T-helper 1 cell (primary cell): ENCODE measurements around the gene DNAJC5.
"Not testable (repeated sequence)": the region's sequence is repeated elsewhere in the genome, so short reads cannot be mapped to it uniquely, and the experiment has no call there.

ENCODE experiments used
- DNase-seq, 5 donors: peaks; one replicate each; pipeline ENCODE4 v3.0.0-alpha.2; 2012 to 2020
- total RNA-seq, 4 donors: gene quantifications; one replicate each; lab custom pipeline; 2026; lab: John Stamatoyannopoulos, UW

The DNAJC5 gene, protein sequence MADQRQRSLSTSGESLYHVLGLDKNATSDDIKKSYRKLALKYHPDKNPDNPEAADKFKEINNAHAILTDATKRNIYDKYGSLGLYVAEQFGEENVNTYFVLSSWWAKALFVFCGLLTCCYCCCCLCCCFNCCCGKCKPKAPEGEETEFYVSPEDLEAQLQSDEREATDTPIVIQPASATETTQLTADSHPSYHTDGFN
- 67.2 to 76.8 (median 70.7) reads per million in 4 donors for total RNA-seq

DNA sequence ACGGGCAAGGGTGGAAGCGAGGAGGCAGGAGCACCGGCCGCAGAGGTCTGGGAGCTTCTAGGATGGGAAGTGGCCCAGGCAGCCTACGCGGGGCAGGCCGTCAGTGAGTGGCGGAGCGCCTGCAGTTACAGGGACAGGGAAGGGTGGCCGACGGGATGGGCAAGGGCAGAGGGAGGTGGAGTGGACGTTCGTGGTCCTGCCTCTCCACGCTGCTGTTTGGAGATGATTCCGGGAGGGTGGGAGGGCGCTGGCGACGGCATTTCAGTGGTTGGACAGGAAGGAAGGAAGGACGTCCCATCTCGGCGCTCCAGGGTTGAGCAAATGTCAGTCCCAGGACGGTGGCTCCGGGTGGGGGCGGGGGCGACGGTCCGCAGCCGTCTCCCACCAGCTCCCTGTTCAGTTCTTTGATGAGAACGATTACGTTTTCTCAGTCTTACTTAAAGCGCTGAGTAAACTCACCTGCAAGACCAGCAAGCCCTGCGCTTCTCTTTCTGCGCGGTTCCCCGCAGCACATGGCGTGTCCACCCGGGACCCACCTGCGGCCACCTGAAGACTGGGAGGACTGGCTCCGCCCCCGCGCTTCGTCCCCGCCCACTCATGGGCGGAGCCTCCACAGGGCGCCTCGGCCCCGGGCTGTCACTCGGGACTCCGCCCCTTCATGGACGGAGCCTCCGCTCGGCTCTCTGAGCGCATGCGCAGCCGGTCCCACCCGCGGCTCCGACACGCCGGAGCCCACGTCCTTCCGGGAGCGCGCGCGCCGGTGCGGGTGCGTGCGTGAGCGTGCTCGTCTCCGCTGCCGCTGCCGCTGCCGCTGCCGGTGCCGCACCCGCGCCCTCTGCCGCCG is at the start of gene DNAJC5:
TSS of gene DNAJC5 (plus strand) at position 769 of the 844 bp plus-strand sequence. CDS start 33,220 bp downstream, outside the sequence.
- peak; percentile 94 to 99 (median 97) for DNase-seq

DNA sequence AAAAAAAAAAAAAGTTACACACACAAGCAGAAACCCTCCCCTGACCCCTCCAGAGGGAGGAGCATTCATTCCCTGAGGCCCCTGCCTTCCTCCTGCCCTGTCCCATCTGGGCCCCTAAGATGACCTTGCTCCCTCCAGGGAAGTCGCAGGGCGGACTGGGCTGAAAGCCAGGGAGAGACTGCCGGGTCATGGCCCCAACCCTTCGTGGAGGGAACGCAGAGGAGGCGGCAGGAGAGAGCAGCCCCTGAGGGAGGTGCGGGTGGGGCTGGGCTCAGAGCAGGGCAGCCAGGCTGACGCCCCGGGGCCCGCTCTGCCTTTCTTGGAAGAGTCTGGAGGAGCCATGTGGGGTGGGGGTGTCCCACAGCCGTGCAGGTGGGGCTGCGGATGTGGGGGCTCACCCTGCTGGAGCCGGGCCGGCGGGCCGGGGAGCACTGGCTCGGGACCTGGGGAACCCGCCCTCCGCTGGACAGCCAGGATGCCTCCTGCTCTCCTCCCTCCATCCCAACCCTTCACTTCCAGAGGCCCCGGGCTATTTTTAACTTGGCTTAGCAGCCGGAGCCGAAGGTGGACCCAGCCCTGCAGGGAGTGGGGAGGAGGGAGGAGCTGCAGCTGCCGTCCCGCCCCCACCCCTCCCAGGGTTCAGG is 48.7 kb upstream of the DNAJC5 start:
- DNase-seq: no peak

DNA sequence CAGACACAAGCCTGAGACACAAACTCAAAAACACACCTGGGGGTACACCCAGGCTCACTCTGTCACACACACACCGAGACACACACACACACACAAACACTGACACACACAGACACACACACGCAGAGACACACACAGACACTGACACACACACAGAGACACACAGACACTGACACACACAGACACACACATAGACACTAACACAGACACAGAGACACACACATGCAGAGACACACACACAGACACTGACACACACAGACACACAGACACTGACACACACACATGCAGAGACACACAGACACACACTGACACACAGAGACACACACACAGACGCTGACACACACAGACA is 48.1 kb upstream of the DNAJC5 start:
- no peak for DNase-seq

DNA sequence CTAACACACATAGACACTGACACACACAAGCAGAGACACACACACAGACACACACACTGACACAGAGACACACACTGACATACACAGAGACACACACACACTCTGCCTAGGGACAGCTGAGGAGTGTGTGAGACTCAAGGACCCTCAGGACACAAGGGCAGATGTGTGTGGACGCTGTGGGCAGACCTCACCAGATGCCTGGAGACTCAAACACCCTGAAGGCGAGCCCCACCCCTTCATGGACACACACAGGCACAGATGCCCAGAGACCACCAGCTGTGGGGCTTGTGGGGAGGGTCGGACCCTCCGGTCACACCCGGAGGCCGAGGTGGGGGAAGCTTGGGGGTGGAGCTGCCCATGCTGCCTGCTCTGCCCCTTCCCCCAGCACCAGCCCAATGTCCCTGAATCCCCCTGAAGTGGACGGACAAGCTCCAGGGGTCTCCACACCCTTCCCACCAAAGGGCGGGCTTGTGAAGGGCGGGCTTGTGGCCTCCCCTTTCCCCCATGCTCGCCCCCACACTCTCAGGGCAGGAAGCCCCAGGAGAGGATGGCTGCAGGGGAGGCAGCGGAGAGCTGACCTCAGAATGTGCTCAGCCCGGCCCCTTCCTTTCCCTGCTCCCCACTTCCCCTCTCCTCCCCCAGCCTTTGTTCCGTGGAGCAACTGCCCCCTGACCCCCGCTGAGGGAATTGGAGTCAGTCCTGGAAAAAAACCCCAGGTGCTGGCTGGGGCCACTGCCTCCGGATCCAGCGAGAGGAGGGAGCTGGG is 47.5 kb upstream of the DNAJC5 start:
- DNase-seq: no peak

DNA sequence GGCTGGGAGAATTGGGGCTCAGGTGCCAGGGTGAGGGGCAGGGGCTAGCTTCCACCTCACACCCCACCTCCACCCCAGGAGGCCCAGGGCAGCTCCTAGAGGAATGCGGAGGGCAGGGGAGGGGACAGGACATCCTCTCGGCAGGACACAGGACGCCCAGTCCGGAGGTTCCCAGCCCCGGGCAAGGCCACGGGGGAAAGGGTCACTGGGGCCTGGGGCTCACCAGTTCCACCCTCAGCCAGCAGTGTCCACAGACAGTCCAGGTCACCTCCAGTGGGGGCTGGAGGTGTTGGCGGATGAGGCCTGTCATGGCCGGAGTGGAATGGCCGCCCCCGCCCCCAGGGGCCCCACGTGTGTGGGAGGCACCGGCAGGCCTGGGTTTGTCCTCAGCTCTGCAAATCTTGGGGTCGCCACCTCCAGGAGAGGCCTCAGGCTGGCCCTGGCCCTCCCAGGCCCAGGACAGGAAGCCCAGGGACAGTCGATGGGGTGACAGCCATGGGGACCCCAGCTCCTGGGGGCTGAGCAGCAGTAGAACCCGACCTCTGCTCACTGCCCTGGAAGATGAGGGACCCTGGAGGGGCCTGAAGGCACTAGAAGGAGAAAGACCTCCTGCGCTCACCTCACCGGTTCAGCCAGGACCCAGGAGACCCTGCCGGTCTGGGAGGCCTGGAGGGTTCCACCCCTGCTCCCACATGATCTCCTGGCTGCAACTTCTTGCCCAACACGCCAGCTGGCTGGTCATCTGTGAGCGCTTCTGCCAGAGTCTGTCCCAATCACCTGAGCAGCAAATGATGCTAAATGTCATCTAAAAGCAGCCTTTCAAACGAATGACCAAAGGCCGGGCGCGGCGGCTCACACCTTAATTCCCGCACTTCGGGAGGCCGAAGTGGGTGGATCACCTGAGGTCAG is 46.7 kb upstream of the DNAJC5 start:
- DNase-seq: no peak

DNA sequence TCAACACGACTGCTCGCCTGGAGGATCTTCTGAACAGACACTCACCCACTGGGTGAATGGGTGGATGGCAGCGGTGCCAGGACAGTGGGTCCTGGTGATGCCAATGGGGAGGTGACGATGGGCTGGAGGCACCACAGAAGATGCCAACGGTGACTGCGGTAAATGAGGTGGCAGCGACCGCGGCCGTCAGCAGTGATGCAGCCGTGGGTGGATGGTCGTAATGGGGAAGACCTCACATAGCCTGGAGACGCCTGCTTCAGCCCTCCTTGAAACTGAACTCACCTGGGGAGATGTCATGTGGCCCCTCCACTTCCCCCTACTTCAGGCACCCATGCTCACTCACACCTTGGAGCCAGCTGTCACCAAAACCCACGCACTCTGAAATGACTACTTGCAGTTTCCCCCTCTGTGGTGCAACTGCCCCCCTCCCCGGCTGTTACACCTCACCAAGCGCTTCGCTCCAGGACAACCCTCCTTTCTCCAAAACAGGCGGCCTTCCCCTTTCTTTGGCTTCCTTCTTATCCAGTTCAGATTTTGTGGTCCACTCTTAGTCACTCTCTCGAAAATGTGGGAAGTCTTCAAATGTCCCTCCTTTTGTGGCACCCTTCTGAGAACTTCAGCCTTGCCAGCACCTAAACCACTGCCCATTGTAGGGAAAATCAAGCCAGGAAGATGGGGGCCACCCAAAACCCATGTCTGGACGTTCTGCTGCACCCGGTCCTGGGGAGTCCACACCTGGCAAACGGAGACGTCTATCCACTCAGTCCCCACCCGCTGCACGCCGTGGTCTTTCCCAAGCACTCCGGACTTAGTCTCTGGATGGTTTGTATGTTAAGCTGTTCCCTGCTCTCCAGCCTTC is 44.0 kb upstream of the DNAJC5 start:
- DNase-seq: peak in 1 of 5 donors; percentile 27

DNA sequence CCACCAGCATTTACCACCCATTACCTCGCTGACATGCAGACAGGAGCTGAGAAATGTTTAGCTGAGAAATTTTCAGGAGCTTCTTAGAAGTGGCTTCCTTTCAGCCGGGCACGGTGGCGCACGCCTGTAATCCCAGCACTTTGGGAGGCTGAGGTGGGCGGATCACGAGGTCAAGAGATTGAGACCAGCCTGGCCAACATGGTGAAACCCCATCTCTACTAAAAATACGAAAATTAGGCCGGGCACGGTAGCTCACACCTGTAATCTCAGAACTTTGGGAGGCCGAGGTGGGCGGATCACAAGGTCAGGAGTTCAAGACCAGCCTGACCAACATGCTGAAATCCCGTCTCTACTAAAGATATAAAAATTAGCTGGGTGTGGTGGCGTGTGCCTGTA is 43.4 kb upstream of the DNAJC5 start:
- not testable (repeated sequence) for DNase-seq

DNA sequence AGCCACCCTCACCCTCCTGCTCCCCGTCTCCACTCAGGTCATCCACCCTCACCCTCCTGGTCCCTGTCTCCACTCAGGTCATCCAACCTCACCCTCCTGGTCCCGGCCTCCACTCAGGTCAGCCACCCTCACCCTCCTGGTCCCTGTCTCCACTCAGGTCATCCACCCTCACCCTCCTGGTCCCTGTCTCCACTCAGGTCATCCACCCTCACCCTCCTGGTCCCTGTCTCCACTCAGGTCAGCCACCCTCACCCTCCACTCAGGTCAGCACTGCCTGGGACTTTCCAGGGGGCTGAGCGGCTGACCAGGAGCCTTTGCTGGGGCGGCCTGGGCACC is 41.2 kb upstream of the DNAJC5 start:
- DNase-seq: not testable (repeated sequence)

DNA sequence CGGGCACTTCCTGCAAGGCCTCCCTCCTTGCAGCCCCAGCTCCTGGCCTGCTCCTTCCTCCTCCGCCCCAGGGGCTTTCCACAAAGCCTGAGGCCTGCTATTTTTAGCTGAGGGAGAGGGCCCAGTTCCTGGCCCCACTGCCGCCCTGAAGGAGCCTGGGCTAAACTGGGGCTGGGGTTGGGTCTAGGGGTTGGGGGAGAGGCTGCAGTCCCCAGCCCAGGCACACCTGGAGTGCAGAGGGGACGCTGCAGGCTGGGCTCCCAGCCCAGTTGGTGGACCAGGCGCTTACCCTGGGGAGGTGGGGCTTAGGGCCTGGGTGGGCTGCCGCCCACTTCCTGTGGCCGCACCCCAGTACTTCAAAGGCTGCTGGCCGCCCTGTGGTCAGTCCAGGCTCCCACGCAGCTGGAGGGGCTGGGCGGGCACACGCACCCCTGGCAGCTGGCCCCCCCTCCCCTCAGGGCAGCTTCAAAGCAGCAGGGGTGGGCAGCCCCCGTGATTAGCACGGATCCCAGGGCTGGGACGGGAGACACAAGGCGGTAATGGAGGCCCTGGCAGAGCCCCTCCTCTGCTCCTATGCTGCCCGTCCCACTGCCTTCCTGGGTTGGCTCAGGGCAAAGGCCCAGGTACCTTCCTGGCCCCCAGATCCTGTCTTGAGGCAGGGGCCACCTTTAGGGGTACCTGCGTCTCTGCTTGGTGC is 40.7 kb upstream of the DNAJC5 start:
- no peak for DNase-seq

DNA sequence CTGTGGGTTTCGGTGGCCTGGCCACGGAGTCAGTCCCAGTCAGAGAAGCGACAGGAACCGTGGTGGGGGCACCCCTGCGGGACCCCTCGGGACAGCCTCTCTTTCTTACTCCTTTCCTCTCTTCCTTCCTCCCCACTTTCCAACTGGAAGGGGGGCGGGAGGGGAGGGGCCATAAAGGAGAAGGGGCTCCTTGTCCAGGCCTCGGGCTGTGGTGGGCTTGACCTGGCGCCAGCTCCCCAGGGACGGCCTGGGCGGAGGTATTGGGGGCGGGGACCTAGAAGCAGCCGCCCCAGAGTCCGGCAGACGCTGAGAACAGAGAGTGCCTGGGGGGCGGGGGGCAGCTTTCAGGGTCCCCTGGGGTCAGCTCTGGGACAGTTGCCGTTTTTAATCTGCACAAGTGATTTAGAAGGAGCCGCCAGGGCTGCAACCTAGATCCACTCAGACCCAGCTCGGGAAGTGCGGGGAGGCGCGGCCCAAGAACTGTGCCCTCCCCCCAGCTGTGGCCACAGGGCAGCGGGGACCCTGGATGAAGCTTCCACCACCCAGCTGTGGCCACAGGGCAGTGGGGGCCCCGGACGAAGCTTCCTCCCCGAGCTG is 40.1 kb upstream of the DNAJC5 start:
- DNase-seq: no peak

DNA sequence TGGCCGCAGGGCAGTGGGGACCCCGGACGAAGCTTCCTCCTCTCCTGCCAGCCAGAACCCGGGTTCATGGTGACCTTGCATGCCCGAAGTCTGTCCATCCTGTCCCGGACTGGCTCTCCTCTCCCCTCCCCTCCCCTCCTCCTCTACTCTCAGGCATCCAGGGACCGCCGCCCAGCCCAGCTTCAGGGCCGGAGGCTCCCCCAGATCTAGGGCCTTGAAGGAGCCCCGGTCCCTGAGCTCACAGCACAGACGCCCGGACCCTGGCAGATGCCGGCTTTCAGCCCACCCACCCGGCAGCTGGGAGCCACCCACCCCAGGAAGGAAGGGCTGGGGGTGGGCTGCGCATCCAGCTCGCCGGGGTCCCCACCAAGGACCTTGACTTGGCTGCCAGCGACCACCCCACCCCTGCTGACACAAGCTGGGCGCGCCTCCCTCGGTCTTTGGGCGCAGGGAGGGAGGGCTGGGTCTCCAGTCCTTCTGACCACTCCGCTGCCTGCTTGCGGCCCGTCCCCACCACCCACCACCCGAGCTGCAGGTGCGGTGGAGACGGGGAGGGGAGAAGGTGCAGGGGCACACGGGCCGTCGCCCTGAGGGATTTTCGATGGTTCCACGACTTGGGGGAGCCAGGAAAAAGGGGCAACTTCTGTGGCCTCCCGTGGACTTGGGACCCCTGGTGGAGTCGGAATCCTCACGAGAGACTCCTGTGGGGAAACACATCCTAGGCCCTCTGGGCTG is 39.4 kb upstream of the DNAJC5 start:
- DNase-seq: no peak

DNA sequence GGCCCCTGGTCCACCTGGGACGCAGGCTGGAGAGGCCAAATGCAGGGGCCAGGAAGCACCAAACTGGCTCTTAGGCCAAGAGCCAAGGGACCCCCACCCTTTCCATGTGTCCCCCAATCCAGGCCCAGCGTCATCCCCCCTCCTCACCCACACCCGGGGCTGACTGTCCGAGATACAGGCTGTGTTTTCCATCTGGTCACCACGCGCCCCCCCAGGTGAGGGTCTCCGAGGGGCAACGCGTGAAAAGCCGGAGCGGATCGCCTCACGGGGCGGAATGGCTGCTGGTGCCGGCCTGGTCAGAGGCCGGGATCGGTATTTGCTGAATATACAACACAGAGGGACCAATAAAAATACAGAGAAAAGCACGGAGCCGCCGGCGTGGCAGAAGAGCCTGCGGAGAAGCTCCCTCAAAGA is 38.8 kb upstream of the DNAJC5 start:
- DNase-seq: no peak

DNA sequence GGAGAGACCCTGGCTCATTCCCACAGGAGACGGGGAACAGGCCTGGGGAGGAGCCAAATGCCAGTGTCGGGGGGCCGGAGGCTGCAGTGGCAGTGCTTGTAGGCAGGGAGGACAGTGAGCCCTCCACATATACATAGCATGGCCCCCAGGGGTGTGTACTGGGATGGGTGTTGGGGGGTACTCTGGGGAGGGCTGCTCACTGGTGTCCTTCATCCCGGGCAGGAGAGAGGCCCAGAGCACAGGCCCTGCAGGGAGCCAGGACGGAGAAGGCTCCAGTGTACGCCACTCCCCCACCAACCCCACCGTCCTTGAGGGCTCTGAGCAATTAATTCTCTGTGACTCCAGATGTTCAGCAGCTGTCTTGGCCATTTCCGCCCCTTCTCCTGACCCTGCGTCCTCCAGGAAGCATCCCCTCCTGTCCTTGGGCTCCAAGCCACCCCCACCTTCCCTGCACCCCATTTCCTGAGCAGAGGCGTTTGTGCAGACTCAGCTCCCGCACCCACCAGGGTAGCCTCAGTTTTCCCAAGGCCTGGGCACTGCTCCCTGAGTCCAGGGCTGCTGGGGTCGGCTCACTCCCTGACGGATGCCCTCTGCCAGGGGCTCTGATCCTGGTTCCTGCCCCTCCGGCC is 37.0 kb upstream of the DNAJC5 start:
- no peak for DNase-seq

DNA sequence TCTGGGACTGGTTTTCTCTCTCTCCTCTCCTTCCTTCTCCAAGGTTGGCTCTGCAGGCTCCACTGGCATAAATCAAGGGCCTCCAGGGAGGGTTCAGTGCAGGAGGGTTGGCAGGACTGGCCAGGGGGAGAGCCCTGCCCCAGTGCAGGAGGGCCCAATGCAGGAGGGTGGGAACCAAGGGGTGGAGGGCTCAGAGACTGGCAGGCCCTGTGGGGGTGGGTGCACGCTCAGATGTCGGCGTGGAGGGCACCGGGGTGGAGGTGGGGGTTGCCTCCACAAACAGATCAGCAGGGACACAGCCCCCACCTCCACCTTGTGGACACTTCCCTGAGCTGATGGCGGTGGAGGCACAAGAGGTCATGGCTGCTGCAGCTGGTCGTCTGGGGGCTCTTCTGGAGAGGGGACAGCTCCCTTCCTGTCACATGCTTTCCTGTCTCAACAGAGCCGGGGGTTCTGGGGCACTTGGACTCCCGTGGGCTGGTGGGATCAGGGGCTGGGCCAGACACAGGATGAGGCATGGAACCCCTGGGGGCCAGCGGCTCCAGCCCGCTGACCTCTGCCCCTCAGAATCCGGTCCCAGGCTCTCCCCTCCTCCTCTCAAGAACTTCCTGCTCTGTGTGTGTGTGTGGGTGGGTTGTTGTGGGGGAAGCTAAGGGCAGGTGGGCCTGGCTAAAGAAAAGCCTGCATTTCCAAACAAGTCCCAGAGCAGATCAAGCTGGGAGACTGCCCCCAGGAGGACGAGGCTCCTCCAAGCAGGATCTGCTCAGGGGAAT is 36.3 kb upstream of the DNAJC5 start:
- DNase-seq: no peak

DNA sequence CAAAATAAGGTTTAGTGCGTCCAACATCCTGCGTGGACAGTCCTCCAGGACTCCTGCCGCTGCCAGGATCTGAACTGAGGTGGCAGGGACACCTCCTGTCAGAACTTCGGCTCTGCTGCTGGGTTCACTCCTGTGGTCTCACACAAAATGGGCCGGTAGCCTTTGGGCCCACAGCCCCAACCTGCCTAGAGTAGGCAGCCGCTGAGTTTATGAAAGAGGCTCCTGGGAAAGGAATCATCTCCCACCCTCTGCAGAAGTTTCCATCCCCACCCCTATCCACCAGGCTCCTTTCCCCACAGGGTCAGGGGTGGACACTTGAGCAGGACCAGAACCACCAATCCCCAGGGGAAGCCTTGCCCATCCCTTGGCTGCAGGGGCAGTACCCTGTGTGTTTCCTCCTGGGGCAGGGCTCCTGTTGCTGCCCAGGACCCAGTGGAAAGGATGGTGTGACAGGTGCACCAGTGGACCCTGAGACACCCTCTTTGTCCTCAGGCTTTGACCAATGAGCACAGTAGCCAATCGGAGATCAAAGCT is 35.7 kb upstream of the DNAJC5 start:
- no peak for DNase-seq

DNA sequence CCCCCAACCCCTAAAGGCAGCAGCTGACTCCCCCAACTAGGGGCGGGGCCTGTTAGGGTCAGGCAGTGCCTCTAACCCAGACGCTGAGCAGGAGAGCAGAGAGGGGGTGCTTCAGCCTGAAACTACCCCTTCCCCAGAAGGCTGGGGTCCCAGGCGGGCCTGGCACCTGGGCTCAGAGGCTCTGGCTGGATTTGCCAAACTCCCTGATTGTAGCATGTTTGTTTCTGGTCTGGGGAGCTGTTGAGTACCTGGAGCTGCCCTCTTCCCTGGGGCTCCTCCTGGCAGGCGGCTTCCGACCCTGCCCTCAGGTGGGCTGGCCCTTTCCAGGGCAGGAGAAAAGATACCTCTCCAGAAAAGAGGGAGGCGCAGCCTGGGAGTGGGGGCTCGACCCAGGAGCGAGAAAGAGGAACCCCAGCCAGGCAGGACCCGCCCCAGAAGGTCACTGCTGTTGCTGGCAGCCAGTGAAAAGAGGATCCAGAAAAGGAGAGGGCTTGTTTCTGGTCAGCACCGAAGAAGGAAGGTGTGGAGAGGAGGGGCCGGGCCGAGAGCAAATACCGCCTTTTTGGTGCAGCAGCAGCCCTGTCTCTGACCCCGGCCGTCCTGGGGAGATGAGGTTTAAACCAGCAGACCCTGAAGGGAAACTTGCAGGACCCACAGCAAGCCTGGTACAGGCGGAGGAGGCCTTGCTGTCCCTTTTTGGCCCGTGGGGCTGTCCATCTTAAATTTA is 34.4 kb upstream of the DNAJC5 start:
- no peak for DNase-seq

DNA sequence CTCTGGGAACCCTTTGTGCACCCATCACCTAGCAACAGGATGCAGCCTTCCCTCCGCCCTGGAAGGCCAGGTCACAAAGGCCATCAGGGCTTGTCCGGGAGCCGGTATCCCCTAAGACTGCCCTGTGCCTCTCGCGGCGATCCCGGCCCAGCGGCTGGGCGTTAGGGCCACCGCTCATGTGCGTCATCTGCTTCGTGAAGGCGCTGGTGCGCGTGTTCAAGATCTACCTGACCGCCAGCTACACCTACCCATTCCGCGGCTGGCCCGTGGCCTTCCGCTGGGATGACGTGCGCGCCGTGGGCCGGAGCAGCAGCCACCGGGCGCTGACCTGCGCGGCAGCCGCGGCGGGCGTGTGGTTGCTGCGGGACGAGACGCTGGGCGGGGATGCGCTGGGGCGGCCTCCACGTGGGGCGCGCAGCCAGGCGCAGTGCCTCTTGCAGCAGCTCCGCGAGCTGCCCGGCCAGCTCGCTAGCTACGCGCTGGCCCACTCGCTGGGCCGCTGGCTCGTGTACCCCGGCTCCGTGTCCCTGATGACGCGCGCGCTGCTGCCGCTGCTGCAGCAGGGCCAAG is 33.5 kb upstream of the DNAJC5 start, which contains the start of gene ABHD16B:
TSS of gene ABHD16B (plus strand) at position 134 of the 570 bp plus-strand sequence. CDS start at position 177, 43 bp downstream.
- DNase-seq: no peak
